Tibial nerve (tissue), 4 donors: Measurements from ENCODE around the gene LRRC14B.

Source experiments
- CTCF ChIP-seq, 5 experiments: fragments of 200-600 bp in 3 of 5; fragments of 450-650 bp in 2 of 5; sonication (generic) in 3 of 5; IDR thresholded peaks; one replicate each; pipeline ENCODE4 v1.5.1; 2016 to 2019; ENCODE audit warnings: antibody characterized with exemption in 5 of 5, mild to moderate bottlenecking in 3 of 5, moderate library complexity in 2 of 5
- EP300 ChIP-seq, 2 donors: sonication (generic); formaldehyde crosslinking; IDR thresholded peaks; one replicate each; pipeline ENCODE4 v1.6.1; 2017; ENCODE audit warnings: antibody characterized with exemption in 2 of 2, mild to moderate bottlenecking in 1 of 2

GRCh38 chr5:201672-202071 is 10.4 kb downstream of the LRRC14B start:
- TF ChIP-seq CTCF (IDR thresholded peaks at IDR 0.05) (no peak), EP300 (IDR thresholded peaks at IDR 0.05) (no peak)
